Smooth muscle cell (in vitro differentiated cells): Measurements from ENCODE around the gene PLEKHB2. TPM values are rescaled to one million over a fixed set of nuclear protein-coding genes. Genes with fewer than 3 reads are reported as not detected.
"Not testable (repeated sequence)": the region's sequence is repeated elsewhere in the genome, so short reads cannot be mapped to it uniquely, and the experiment has no call there.

Experiments used
- DNase-seq: peaks from one replicate; lab custom pipeline; 2025; ENCODE audit not compliant: unreplicated experiment; lab: John Stamatoyannopoulos, UW
- H2AFZ ChIP-seq: fragments of 200-600 bp; sonication (generic); 2 replicates; pipeline ENCODE4 v1.6.0; 2016; ENCODE audit warnings: antibody characterized with exemption, low read depth, mild to moderate bottlenecking
- H3F3A ChIP-seq: fragments of 200-600 bp; sonication (generic); 2 replicates; pipeline ENCODE4 v1.6.0; 2017; ENCODE audit warnings: antibody characterized with exemption, low read depth
- H3K27ac ChIP-seq: fragments of 200-600 bp; sonication (generic); 2 replicates; pipeline ENCODE4 v1.5.1; 2016; ENCODE audit warnings: low read depth, mild to moderate bottlenecking
- H3K27me3 ChIP-seq: fragments of 200-600 bp; sonication (generic); 2 replicates; pipeline ENCODE4 v1.6.1; 2016; ENCODE audit warnings: low read depth, mild to moderate bottlenecking
- H3K36me3 ChIP-seq: fragments of 200-600 bp; sonication (generic); 2 replicates; pipeline ENCODE4 v1.5.1; 2016; ENCODE audit warnings: low read depth
- H3K4me1 ChIP-seq: fragments of 200-600 bp; sonication (generic); 2 replicates; pipeline ENCODE4 v1.5.1; 2016; ENCODE audit warnings: low read depth
- H3K4me2 ChIP-seq: fragments of 200-600 bp; sonication (generic); 2 replicates; pipeline ENCODE4 v1.6.0; 2016; ENCODE audit warnings: mild to moderate bottlenecking
- H3K4me3 ChIP-seq: fragments of 200-600 bp; sonication (generic); 2 replicates; pipeline ENCODE4 v1.5.1; 2016; ENCODE audit warnings: mild to moderate bottlenecking
- H3K79me2 ChIP-seq: fragments of 200-600 bp; sonication (generic); 2 replicates; pipeline ENCODE4 v1.6.0; 2016; ENCODE audit warnings: low read depth, mild to moderate bottlenecking
- H3K9ac ChIP-seq: fragments of 200-600 bp; sonication (generic); 2 replicates; pipeline ENCODE4 v1.6.0; 2016; ENCODE audit warnings: low read depth
- H3K9me3 ChIP-seq: fragments of 200-600 bp; sonication (generic); replicated peaks from 2 replicates; pipeline ENCODE4 v1.5.1; 2016; ENCODE audit warnings: low read depth
- H4K20me1 ChIP-seq: fragments of 200-600 bp; sonication (generic); 2 replicates; pipeline ENCODE4 v1.6.0; 2016; ENCODE audit warnings: low read depth
- CTCF ChIP-seq: fragments of 200-600 bp; sonication (generic); IDR thresholded peaks from 2 replicates; pipeline ENCODE4 v1.5.1; 2017; ENCODE audit warnings: borderline replicate concordance, mild to moderate bottlenecking, antibody characterized with exemption; ENCODE audit not compliant: insufficient read depth, poor library complexity, severe bottlenecking
- WGBS: methylation state at CpG from one replicate; pipeline ENCODE4 v1.1.7; 2016; ENCODE audit warnings: low lambda C conversion rate; 5-methylcytosine and 5-hydroxymethylcytosine counted together
- polyA plus RNA-seq: library from polyadenylated mRNA; unstranded; fragments of >200 nt; fragmentation: Nextera tagmentation; extraction: Ambion mirVana; gene quantifications from 2 replicates; pipeline ENCODE4 v1.2.1, GENCODE V29; 2016
- total RNA-seq: library from RNA; depleted of rRNA; stranded (reverse); fragments of >200 nt; gene quantifications from 2 replicates; pipeline ENCODE4 v1.2.3, GENCODE V29; 2014

Gene PLEKHB2
- total and polyA plus RNA-seq, 2 experiments from 2014 or later: 25.7 to 33.6 TPM

DNA sequence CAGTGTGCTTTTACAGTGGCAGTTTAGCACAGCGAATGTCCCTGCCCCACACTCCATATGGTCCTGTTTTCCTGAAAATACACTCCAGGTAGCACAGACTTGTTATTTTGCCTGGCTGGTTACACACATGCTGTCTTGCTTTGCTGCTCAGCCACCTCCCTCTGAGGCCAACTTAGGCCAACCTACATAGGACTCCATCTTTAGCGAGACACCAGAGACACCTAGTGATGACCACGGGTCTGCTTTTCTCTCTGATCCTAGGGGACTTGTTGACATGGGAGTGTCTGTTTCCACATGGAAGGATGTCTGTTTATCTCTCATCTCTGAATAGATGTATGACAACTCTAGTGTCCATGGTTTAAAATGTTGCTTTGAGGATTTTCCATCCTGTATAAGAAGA, 43.3 kb downstream of the PLEKHB2 start:
- Histone ChIP-seq H3K9ac (no peak overlapping the region), H3K4me3 (no peak overlapping the region), H3K9me3 (no peaks in the 10 kb centered on the region), H4K20me1 (peaks cover 29% of the 10 kb centered on the region), H3F3A (no peaks in the 10 kb centered on the region), H2AFZ (no peak overlapping the region), H3K4me1 (no peaks in the 10 kb centered on the region), H3K27ac (no peak overlapping the region), H3K36me3 (no peaks in the 10 kb centered on the region), H3K79me2 (peaks cover 7% of the 10 kb centered on the region), H3K27me3 (no peaks in the 10 kb centered on the region), H3K4me2 (no peak overlapping the region)
- WGBS: 86% methylated on average over 3 of the region's 3 CpGs
- no peak for TF ChIP-seq CTCF
- DNase-seq: no peak

DNA sequence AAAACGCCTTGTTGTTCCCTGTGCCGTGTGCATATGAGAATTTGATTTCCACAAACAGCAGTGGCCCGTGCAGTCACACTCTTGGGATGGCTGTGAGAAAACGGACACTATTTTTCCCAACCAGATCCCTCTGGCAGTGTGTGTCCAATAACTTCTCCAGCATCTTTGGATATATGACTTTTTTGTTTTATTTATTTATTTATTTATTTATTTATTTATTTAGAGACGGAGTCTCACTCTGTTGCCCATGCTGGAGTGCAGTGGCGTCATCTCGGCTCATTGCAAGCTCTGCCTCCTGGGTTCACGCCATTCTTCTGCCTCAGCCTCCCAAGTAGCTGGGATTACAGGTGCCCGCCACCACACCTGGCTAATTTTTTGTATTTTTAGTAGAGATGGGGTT, 45.0 kb downstream of the PLEKHB2 start:
- not testable (repeated sequence) for H2AFZ ChIP-seq, H3K4me1 ChIP-seq, H3F3A ChIP-seq, H3K9ac ChIP-seq, H3K27ac ChIP-seq, H3K27me3 ChIP-seq, H3K4me2 ChIP-seq, H3K36me3 ChIP-seq, H3K79me2 ChIP-seq, H3K4me3 ChIP-seq, DNase-seq, H3K9me3 ChIP-seq
- WGBS: over 99% methylated on average over 9 of the region's 9 CpGs
- H4K20me1 ChIP-seq: peaks cover 12% of the 10 kb centered on the region

DNA sequence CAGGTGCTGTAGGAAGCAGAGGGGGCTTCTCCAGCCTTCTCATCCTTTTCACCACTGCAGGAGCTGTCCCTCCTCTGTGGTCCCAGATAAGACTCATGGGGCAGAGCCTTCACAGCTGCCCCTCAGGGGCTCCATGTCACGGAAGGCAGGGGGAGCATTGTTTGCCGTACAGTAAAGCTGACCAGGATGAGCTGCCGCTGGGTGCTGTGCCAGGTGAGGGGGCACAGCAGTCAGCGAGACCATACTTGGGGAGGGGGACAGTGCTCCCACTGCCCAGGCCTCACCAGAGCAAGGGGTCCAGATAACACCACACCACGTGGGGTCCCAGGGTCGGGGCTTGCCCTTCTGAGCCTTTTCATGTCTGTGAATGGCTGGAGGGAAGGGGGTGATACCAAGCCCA, 46.3 kb downstream of the PLEKHB2 start:
- H3K9ac ChIP-seq: no peak overlapping the region
- H3K4me3 ChIP-seq: no peak overlapping the region
- H2AFZ ChIP-seq: no peak overlapping the region
- peaks cover 2% of the 10 kb centered on the region for H4K20me1 ChIP-seq
- H3K79me2 ChIP-seq: no peaks in the 10 kb centered on the region
- no peaks in the 10 kb centered on the region for H3K27me3 ChIP-seq
- no peak for TF ChIP-seq CTCF
- H3K27ac ChIP-seq: no peak overlapping the region
- no peaks in the 10 kb centered on the region for H3F3A ChIP-seq
- H3K4me2 ChIP-seq: no peak overlapping the region
- WGBS: 91% methylated on average over 6 of the region's 6 CpGs
- no peaks in the 10 kb centered on the region for H3K9me3 ChIP-seq
- H3K36me3 ChIP-seq: no peaks in the 10 kb centered on the region
- DNase-seq: no peak
- no peaks in the 10 kb centered on the region for H3K4me1 ChIP-seq

DNA sequence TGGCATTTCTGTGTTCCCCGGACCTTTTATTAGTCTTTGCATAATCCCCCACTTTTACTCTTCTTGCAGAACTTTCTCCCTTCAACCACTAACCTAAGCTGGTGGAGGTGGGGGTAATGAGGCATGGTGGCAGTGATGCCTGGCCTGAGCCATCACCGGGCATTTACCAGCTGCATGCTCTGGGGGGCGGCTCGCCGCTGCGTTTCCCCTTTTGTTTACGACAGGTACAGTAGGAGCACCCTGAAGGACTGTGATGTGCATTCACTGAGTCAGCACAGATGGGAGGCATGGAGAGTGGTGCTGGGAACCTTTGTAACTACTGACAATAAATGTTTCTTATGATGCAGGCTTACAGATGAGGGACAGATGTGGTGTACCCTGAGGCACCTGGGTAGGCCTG, 46.9 kb downstream of the PLEKHB2 start:
- WGBS: 68% methylated on average over 7 of the region's 7 CpGs
- Histone ChIP-seq H3K4me1 (no peaks in the 10 kb centered on the region), H3K4me3 (no peak overlapping the region), H3K79me2 (no peaks in the 10 kb centered on the region), H3K9me3 (no peaks in the 10 kb centered on the region), H4K20me1 (no peaks in the 10 kb centered on the region), H3K27ac (no peak overlapping the region), H3K9ac (no peak overlapping the region), H3K4me2 (no peak overlapping the region), H3F3A (no peaks in the 10 kb centered on the region), H2AFZ (no peak overlapping the region), H3K27me3 (no peaks in the 10 kb centered on the region), H3K36me3 (no peaks in the 10 kb centered on the region)
- no peak for TF ChIP-seq CTCF
- no peak for DNase-seq
